GM23338 (cell line): Measurements from ENCODE around the gene SFT2D1.

Experiments
- CREB1 ChIP-seq: fragments of 250-450 bp; sonication (Bioruptor Pico); IDR thresholded peaks from 2 replicates; pipeline ENCODE4 v1.5.0; 2020; ENCODE audit warnings: low read depth, mild to moderate bottlenecking, moderate library complexity
- EZH2 ChIP-seq: fragments of 200-600 bp; sonication (generic); IDR thresholded peaks from one replicate; pipeline ENCODE4 v1.8.0; 2017; ENCODE audit warnings: antibody characterized with exemption, mild to moderate bottlenecking, low read depth; ENCODE audit not compliant: unreplicated experiment
- EZH2phosphoT487 ChIP-seq: fragments of 200-600 bp; sonication (generic); IDR thresholded peaks from one replicate; pipeline ENCODE4 v1.8.1; 2018; ENCODE audit warnings: antibody characterized with exemption; ENCODE audit not compliant: unreplicated experiment
- POLR2AphosphoS5 ChIP-seq: IDR thresholded peaks from 2 replicates; pipeline ENCODE4 v1.6.1; 2016; ENCODE audit warnings: antibody characterized with exemption, low read depth
- TF ChIP-seq, protein P1 (sequence below): IDR thresholded peaks from one replicate; pipeline ENCODE4 v1.6.1; 2018; ENCODE audit warnings: antibody characterized with exemption; ENCODE audit not compliant: unreplicated experiment
- TF ChIP-seq, protein P2 (sequence below), 2 experiments: fragments of 200-600 bp in 1 of 2; sonication (generic) in 1 of 2; conservative IDR thresholded peaks; 2 replicates each; pipeline versions ENCODE4 v1.5.1 to v1.6.1; 2016 to 2017; ENCODE audit warnings: antibody characterized with exemption in 2 of 2, low read depth in 2 of 2, mild to moderate bottlenecking in 2 of 2, moderate library complexity in 1 of 2

DNA sequence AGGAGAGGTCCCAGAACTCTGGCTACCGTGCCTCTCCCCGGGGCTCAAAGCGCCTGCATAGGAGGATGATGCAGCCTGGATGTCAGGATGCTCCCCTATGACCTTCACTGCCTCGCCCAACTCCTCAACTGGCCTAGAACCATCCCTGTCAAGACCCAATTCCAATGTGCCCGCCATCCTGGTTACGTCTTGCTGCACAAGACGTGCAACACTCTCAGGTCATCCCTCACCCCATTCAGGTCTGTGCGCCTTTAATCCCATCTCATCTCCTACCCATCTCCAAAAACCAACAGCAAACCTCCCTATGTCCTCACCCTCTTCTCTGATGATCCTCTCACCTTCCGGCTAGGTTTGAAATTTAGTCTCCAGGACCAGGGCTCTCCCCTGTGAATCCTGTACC, 3.5 kb downstream of the SFT2D1 start:
- TF ChIP-seq, protein P1, sequence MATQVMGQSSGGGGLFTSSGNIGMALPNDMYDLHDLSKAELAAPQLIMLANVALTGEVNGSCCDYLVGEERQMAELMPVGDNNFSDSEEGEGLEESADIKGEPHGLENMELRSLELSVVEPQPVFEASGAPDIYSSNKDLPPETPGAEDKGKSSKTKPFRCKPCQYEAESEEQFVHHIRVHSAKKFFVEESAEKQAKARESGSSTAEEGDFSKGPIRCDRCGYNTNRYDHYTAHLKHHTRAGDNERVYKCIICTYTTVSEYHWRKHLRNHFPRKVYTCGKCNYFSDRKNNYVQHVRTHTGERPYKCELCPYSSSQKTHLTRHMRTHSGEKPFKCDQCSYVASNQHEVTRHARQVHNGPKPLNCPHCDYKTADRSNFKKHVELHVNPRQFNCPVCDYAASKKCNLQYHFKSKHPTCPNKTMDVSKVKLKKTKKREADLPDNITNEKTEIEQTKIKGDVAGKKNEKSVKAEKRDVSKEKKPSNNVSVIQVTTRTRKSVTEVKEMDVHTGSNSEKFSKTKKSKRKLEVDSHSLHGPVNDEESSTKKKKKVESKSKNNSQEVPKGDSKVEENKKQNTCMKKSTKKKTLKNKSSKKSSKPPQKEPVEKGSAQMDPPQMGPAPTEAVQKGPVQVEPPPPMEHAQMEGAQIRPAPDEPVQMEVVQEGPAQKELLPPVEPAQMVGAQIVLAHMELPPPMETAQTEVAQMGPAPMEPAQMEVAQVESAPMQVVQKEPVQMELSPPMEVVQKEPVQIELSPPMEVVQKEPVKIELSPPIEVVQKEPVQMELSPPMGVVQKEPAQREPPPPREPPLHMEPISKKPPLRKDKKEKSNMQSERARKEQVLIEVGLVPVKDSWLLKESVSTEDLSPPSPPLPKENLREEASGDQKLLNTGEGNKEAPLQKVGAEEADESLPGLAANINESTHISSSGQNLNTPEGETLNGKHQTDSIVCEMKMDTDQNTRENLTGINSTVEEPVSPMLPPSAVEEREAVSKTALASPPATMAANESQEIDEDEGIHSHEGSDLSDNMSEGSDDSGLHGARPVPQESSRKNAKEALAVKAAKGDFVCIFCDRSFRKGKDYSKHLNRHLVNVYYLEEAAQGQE = no peak
- no peak for TF ChIP-seq POLR2AphosphoS5
- TF ChIP-seq, protein P2, sequence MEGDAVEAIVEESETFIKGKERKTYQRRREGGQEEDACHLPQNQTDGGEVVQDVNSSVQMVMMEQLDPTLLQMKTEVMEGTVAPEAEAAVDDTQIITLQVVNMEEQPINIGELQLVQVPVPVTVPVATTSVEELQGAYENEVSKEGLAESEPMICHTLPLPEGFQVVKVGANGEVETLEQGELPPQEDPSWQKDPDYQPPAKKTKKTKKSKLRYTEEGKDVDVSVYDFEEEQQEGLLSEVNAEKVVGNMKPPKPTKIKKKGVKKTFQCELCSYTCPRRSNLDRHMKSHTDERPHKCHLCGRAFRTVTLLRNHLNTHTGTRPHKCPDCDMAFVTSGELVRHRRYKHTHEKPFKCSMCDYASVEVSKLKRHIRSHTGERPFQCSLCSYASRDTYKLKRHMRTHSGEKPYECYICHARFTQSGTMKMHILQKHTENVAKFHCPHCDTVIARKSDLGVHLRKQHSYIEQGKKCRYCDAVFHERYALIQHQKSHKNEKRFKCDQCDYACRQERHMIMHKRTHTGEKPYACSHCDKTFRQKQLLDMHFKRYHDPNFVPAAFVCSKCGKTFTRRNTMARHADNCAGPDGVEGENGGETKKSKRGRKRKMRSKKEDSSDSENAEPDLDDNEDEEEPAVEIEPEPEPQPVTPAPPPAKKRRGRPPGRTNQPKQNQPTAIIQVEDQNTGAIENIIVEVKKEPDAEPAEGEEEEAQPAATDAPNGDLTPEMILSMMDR (conservative IDR thresholded peaks at IDR 0.05; ENCODE audit: low read depth in 2 of 2) = no peak
- no peak for TF ChIP-seq EZH2phosphoT487
- no peak for TF ChIP-seq CREB1 (CRISPR knock-in tag)
- TF ChIP-seq EZH2 = no peak
